Kidney capillary endothelial cell (primary cell): Measurements from ENCODE around the gene ALG5.

Source experiments
- DNase-seq: peaks from one replicate; pipeline ENCODE4 v3.0.0-alpha.2; 2018; ENCODE audit warnings: low spot score

The ALG5 gene, protein sequence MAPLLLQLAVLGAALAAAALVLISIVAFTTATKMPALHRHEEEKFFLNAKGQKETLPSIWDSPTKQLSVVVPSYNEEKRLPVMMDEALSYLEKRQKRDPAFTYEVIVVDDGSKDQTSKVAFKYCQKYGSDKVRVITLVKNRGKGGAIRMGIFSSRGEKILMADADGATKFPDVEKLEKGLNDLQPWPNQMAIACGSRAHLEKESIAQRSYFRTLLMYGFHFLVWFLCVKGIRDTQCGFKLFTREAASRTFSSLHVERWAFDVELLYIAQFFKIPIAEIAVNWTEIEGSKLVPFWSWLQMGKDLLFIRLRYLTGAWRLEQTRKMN

DNA sequence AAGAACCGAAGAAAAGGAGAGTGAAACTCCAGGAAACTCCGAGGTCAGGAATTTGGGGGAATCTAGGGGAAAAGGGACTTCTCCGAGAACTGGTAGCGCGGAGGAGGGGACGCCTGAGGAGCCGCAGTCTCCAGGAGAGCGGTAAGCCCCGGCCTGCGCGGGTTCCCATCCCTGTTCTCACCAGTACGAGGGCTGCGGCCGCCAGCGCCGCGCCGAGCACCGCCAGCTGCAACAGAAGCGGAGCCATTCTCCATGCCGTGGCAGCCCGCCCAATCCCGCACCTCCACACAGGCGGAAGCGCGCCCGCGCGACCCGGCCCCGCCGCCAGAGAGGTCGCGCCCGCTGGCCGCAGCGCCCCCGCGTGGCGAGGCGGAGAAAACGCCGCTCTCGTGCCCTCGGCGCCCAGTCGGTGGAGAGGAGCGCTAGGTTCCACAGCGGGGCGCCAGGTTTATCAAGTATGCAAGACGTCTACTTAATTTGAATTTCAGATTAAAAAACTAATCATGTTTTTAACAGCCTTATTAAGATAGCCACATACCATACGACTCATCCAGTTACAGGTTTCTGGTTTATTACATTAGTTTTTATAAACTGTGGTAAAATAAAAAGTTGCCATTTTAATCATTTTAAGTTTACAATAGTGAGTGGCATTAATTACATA is at the start of gene ALG5:
Gene ALG5 (minus strand): TSS at position 287 of the 661 bp plus-strand sequence. CDS start 40 bp downstream, at position 247.
- peak; percentile 88 for DNase-seq

DNA sequence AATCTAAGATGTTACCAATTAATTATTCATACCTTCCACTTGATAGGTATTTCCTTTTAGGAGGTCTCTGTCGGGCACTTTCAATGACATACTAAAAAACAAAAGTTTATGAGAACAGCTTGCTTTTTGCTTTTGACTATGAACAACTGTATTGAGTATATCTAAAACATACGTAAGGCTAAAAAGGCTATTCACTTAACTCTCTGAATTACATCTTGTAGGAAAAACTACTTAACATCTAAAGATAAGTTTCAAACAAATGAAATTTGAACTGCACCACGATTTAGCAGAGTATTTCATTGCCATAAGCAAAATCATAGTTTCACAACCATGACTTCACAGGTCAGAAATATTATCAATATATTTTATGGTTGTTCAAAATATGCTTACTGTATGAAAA is 48.7 kb upstream of the ALG5 start:
- no peak for DNase-seq

DNA sequence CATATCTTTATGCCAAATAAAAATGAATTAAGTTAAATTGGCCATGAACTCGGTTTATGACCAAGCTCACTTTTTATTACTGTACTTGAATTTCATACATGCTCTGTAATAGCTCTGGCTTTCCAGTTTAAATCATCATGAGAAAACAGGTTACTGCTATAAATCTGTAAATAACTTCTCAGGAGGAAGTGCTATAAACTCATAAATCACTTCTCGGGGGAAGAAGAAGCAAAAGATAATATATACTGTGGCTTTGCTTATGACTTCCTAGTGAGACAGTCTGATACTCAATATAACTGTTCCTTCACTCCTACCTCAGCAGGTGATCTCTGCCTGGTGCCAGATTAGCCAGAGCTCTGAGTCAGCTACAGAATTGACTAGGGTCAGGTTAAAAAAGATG is 47.9 kb upstream of the ALG5 start:
- DNase-seq = no peak

DNA sequence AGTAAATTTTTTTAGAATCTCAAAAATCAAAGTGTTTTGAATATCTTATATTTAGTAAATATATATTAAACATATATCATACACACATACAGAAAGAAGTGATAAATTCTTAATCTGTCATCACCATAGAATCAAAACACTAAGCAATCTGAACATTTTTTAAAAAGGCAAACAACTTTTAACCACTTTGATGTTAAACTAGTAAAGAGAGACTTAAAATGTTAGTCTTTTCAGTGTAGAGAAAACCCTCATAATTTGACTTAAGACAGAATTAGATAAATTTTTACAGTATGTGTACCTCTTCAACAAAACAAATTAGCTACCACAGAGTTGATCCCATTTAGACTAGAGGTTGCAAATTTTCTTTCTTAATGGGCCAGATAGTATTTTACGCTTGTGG is 46.9 kb upstream of the ALG5 start:
- DNase-seq = no peak

DNA sequence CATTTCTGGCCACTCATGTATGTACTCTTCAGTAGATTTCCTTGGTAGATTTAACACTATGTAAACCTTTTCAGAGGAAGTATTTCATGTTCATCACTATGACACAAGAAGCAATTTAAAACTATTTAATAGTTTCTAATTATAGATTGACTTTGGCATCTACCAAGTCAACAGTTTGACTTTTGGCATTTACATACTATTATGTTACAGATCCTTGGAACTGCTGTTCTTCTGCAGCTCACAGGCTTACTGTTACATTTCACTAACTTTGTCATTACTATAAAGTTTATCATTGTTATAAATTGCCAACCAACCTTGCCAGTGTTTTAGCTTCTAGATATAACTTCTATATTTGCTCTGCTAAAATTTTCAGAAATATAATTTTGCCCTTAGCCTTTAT is 41.6 kb upstream of the ALG5 start:
- DNase-seq = no peak

DNA sequence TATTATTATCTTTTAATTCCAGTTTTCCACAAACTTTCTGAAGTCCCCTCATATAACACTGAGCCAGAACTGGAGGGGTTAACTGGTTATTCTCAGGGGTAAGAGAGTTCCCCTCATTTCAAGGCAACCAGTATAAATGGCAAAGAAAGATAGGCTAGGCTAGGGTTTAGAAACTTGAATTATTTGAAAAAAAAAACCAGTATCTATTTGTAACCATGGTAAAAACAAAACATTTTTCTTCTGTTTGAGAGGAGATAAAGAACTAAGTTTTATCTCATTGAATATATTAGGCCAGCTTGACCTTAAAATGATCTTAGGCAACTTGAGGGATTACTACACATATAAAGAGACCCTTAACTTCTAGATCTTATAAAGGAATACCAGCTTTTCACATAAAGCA is 40.8 kb upstream of the ALG5 start:
- no peak for DNase-seq

DNA sequence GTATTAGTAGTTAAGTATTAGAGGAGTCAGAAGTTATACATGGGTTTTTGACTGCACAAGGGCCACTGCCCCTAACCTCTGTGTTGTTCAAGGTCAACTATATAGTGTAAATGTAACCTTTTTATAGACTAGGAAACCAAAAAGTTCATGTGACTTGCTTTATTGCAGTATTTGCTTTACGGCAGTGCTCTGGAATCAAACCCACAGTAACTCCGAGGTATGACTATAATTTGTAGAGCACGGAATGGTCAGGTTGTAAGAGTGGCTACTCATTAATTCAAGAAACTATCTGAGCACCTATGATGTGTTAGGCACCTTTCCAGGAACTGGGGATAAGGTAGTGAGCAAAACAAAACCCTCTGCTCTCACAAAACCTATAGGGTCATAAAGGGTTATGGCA is 38.1 kb upstream of the ALG5 start:
- no peak for DNase-seq

DNA sequence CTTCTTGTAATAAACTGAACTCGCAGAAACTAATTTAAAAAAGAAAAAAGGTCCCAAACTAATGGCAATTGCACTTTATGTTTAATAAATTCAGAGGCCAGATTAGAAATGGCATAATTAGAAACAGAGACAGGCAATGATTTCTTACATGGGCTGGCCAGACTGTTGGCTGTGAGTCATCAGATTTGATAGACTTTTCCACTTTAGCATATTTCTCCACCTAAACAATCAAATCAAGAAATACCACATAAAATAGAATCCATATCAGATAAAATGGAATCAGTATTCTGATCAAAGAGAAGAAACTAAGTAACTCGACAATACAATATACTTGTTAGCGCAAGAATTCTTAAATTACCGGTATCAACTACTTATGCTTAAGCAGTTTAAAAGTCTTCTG is 30.5 kb upstream of the ALG5 start:
- DNase-seq = no peak

DNA sequence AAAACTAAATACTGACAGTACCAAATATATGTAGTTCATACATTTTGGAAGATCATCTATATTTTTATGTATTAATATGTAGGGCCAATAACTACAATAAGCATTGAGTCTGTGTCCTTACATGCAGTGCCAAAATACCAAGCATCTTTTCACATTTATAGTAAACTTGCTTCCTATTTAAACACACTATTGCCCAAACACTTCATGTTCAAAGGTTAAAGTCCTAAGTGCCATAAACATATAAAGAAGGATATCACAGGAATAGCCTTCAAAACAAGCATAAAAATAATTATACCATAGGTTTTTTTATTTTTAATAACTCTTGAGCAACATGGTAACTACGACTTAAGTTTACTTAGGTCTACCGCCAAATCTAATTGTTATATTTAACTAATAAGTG is 28.5 kb upstream of the ALG5 start:
- no peak for DNase-seq

DNA sequence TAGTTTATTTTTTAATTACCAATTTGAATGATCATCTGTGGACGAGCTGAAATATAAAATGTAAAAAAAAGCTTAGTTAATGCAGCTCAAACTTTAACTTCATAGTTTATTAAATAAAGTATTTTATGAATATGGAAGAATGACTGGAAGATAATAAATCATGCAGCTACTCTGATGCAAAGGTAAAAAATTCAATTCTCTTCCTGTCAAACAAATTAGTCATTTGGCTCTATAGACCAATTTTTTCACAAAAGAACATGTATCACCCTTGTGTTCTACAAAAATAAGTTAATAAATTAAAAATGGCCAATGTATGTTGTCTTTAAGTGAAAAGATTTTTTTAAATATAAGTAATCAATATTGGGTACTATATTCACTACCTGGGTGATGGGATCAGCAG is 27.6 kb upstream of the ALG5 start:
- DNase-seq = peak; percentile 68

DNA sequence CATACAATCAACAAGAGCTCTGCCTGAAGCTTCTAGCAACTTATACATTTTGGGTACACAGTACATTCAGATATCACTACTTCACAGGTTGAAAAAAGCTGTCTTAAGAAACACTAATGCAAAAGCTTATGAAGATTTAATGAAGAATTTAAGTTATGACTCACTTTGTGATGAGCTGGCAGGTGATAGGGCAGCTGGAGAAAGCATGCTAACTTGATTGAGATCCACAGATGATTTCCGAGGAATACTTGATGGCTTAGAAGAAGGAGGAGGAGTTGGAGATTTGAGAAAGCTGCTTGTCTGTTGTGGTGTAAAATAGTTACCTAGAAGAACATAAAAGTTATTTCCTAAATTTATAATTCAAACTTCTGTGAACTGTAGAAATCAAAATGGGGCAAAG is 24.7 kb upstream of the ALG5 start:
- DNase-seq = no peak

DNA sequence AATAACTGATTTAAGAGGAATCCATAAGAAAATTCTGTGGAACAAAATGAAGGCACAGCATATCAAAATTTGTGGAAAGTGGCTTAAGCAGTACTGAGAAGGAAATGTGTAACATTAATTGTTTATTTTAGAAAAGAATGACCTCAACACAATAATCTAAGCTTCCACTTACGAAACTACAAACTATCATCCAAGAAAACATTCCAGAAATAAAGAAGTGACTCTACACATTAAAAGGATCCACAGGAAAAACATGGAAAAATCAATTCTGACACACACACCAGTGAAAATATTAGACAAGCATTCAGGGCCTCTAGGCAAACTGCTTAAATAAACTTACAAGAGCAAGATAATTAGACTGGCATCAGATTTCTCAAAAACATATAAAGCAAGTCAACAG is 15.5 kb upstream of the ALG5 start:
- no peak for DNase-seq

DNA sequence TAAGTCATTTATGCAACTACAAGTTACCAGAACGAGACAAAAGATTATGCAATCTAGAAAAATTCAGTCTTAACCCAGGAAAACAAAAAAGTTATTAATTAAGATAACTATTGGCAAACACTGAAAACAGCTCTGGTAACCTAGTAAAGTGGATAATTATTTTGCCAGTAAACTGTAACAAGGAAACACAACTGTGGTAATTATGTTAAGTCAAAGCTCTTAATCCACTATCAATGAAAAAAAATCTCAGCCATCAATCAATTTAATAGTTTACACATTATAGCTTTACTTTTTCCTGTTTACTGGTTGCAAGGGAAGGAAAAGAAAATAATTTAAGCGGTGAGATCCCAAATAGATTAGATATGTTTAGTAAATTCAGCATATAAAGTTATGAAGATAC is 12.6 kb upstream of the ALG5 start:
- no peak for DNase-seq

DNA sequence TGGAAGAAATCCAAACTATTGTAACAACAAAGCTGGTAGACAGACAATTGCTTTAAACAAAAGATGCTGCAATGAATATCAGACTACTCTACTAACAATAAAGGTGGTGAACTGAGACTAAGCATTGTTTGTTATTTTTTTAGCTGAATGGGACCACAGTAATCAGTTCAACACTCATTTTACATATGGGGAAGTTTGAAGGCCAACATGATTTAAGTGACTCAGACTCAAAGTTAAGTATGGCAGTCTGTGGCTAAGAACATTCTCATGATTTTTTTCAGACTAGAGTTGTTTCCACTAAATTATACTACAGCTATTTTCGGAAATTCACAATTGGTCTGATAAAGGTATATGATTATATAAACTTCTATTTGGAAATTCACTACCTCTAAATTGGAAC is 11.9 kb upstream of the ALG5 start:
- DNase-seq = no peak

DNA sequence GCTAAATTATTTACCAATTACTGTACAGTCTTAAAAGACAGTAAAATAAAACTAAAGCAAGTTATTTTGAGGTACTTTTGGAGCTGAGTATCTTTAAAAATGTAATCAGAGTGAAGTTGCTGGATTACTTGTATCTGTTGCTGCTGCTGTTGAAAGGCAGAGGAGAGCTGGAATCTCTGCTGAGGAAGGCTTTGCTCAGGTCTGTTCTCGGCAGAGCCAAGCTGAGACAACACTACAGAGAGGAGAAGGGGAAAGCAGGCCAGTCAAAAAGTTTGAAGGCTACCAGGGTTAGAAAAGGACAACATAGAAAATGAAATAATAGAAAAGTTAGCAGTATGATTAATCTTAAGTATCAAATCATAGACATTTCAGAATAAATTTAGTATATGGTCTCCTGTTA is 11.3 kb upstream of the ALG5 start:
- no peak for DNase-seq

DNA sequence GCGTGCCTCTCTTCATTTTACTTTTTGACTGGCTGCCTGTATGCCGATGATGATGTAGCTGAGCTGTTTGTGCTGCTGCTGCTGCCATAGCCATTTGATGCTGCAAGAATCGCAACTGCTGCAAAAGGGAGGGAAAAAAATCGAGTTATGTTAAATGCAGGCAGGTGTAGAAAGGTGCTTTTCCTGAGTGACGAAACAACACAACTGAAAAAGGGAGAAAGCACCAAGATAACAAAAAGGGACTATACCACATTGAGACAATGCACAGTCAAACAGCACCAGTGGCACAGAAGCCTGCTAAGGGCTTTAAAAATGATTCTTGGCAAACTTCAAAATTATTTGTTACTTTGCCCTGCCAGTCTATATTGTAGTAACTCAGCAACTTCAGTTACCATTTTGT is 10.6 kb upstream of the ALG5 start:
- DNase-seq = no peak

DNA sequence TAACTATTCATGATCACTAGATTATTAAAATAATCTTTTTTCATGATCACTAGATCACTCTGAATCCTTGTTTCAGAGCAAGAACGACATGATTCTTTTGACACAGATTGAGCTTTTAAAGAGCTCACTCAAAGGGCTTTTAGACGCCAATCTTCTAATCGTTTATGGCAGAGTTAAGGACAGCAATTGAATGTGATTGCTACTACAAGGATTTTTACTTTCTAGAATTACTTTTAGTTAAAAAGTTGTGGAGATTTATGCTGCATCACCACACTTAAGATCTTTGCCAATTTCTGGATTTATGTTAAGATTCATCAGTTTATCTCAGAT is 2.7 kb upstream of the ALG5 start:
- no peak for DNase-seq

DNA sequence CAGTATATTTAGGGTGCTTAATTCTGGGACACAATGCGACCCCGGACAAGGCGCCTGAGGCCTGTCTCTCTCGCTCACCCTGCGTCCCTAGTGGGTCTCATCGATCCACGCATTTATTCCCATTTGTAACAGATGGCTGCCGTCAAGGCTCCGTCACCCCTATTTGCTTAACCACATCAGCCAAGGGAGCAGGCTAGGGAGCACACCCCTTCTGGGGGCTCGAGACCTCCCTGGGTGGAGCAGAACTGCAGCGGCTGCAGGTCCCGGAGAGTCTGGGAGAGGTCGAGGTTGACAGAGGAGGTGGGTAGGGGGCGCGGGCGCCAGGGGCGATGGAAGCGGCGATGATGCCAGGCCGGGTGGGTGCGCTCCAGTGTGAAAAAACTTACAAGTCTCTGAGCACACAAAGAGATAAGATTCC is 507 bp downstream of the ALG5 start:
- no peak for DNase-seq

DNA sequence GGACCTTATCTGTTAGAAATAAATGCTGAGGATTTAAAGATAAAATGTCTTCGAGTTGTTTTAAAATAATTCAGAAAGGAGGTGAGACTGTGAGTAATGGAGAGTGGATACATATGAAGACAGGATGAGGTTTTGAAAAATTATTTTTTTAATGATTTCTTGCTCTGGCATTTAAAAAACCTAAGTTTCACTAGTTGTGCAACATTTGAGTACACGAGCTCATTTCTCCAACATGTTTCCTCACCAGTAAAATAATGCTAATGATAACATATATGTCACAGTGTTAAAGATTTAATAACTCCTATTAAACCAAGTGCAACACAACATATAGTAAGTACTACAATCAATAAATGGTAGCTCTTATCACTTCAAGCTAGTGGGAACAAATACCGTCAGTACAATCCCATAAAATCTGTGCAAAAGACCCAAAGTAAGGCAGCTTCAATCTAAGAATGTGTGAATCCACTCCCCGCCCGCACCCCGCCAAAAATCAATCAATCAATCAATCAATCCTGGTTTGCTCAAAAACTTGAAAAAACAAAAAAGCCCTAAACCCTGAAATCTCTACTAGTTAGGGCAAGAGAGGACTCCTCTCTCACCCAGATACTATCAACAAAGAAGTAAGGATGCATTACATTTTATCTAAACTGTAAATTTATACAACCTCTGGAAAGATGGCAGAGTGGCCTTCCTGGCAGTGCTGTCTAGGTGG is 1.3 kb downstream of the ALG5 start:
- DNase-seq = no peak

DNA sequence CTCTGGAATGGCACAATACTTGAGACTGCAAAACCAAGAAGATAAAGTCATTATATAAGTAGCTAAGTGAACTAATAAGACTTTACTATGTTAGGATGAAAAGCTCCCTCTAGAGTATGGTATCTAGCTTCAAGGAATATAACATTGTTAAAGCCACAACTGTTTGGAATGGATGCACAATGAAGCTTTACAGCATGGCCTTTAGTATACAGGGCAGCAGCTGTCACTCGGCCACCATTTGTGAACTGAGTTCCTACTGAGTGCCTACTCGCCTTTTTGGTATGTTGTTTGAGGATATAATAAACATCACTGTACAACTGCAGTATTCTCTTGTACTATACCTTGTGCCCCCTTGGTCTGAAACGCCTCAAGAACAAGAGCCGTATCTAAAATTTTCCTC is 6.8 kb downstream of the ALG5 start:
- DNase-seq = no peak

DNA sequence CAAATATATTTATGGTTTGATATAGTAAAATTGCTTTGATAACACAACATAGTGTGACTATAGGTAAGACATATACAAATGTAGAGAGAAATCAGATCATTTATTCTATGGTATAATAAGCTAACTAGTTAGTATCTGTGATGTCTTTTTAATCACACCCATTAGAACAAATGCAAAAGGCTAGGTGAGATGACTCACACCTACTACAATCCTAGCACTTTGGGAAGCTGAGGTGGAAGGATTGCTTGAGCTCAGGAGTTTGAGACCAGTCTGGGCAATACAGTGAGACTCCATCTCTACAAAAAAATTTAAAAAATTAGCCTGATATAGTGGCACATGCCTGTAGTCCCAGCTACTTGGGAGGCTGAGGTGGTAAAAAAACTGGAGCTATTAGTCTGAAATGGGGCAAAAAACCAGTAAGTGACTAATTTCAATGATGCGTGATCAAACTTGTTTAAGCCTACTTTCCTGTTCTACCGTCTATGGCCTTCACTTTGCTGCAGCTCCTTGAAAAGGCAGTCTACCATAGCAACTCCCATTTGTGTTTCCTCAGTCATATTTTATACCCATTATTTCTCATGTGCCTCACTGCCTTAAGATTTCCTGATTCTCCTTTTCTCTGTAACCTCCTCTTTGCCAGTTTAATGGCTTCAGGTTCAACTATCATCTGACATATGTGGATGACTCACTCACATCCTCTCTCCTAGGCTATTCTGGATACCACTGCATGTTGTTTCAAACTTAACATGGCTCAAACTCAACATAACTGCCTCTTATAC is 12.5 kb downstream of the ALG5 start:
- no peak for DNase-seq

DNA sequence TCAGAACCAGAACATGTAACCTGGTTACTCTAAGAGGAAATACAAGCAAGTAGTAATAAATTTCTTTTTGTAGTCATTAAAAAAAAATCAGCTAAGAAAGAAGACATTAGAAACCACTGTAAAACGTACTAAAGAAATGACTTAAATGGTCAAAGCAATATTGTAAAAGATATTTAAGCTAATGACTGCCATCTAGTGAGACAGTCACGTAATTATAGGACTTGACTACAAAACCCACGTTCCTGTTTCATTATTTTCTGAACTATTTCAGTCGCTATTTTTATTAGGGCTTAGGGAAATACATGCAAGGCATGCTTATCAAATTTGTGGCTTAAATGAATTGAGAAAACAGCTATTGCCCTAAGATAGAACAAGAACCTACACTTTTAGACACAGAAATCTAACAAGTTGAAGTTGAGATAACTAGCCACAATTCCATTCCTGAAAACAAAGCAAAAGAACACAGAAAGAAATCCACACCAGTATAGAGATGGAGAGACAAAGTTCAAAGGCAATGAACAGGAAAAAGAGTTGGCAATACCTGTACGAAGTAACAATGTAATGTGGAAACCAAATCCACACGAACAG is 17.9 kb downstream of the ALG5 start:
- DNase-seq = peak; percentile 70
